Keratinocyte (primary cell): ENCODE results near the gene DIAPH3. TPM values are rescaled to one million over a fixed set of nuclear protein-coding genes. Genes with fewer than 3 reads are reported as not detected.

Experiments used
- DNase-seq: peaks from one replicate; pipeline ENCODE4 v3.0.0-alpha.2; 2011; ENCODE audit warnings: low read depth, missing footprints, low spot score
- FAIRE-seq: peaks from 2 replicates; lab custom pipeline; 2011; peaks lifted over from hg19 to GRCh38; lab: Jason Lieb, UNC
- H2AFZ ChIP-seq: 2 replicates; pipeline ENCODE4 v1.6.0; 2012; ENCODE audit warnings: low read length, control low read depth, inconsistent platforms; ENCODE audit not compliant: control insufficient read depth
- H3K27ac ChIP-seq: 2 replicates; pipeline ENCODE4 v1.5.1; 2011; ENCODE audit warnings: low read length; ENCODE audit not compliant: control insufficient read depth, insufficient read depth
- H3K27me3 ChIP-seq: 3 replicates; pipeline ENCODE4 v1.6.0; 2011; ENCODE audit warnings: low read length; ENCODE audit not compliant: control insufficient read depth, insufficient read depth; ENCODE audit errors: extremely low read depth
- H3K36me3 ChIP-seq, 2 experiments: 2 replicates in 1 of 2; 3 replicates in 1 of 2; pipeline ENCODE4 v1.5.1; 2011; ENCODE audit warnings: low read length in 2 of 2, mild to moderate bottlenecking in 1 of 2; ENCODE audit not compliant: control insufficient read depth in 2 of 2, insufficient read depth in 2 of 2; ENCODE audit errors: extremely low read depth in 1 of 2
- H3K4me1 ChIP-seq: 3 replicates; pipeline ENCODE4 v1.5.1; 2011; ENCODE audit warnings: low read length; ENCODE audit not compliant: control insufficient read depth, insufficient read depth; ENCODE audit errors: extremely low read depth
- H3K4me2 ChIP-seq: 3 replicates; pipeline ENCODE4 v1.6.0; 2011; ENCODE audit warnings: low read depth, low read length; ENCODE audit not compliant: control insufficient read depth, insufficient read depth; ENCODE audit errors: extremely low read depth
- H3K4me3 ChIP-seq, 3 experiments: fragments of 200-600 bp in 1 of 3; sonication (generic) in 1 of 3; 2 replicates in 2 of 3; 3 replicates in 1 of 3; pipeline ENCODE4 v1.5.1; 2011 to 2016; ENCODE audit warnings: low read length in 3 of 3, mild to moderate bottlenecking in 3 of 3, control low read depth in 2 of 3, inconsistent platforms in 1 of 3, low read depth in 1 of 3, mixed read lengths in 1 of 3, mixed run types in 1 of 3, moderate library complexity in 1 of 3; ENCODE audit not compliant: control insufficient read depth in 2 of 3, insufficient read depth in 2 of 3; ENCODE audit errors: extremely low read depth in 1 of 3
- H3K79me2 ChIP-seq: 2 replicates; pipeline ENCODE4 v1.6.0; 2012; ENCODE audit warnings: low read length; ENCODE audit not compliant: control insufficient read depth, insufficient read depth
- H3K9ac ChIP-seq: 3 replicates; pipeline ENCODE4 v1.6.0; 2011; ENCODE audit warnings: low read length; ENCODE audit not compliant: control insufficient read depth, insufficient read depth; ENCODE audit errors: extremely low read depth
- H3K9me1 ChIP-seq: 3 replicates; pipeline ENCODE4 v1.6.0; 2011; ENCODE audit warnings: low read length; ENCODE audit not compliant: control insufficient read depth, insufficient read depth; ENCODE audit errors: extremely low read depth
- H3K9me3 ChIP-seq: 2 replicates; pipeline ENCODE4 v1.5.1; 2012; ENCODE audit warnings: low read depth, low read length; ENCODE audit not compliant: control insufficient read depth
- H4K20me1 ChIP-seq: 3 replicates; pipeline ENCODE4 v1.6.0; 2011; ENCODE audit warnings: low read length; ENCODE audit not compliant: control insufficient read depth, insufficient read depth; ENCODE audit errors: extremely low read depth
- EZH2 ChIP-seq: IDR thresholded peaks from one replicate; pipeline ENCODE4 v1.6.1; 2012; ENCODE audit warnings: inconsistent platforms, mild to moderate bottlenecking, low read length, moderate library complexity
- dilution Hi-C: fragments of 300-500 bp; cut with MboI; formaldehyde crosslinking; loops from one replicate; pipeline ENCODE4 v1.7.0; 2020; ENCODE audit warnings: low sequenced_read_pairs; ENCODE audit not compliant: extremely low pct_ligation_motif_present
- polyA plus RNA-seq, 5 experiments: library from polyadenylated mRNA; depleted of rRNA in 3 of 5; stranded (reverse) in 3 of 5; stranded (forward) in 1 of 5; unstranded in 1 of 5; fragments of >200 nt; gene quantifications; 1 replicate in 1 of 5; 2 replicates in 3 of 5; 3 replicates in 1 of 5; pipeline versions ENCODE4 v1.2.1 to v1.2.3, GENCODE V29; 2011 to 2012; ENCODE audit warnings: missing spikeins in 2 of 5, low read depth in 1 of 5, low replicate concordance in 1 of 5
- TF ChIP-seq, protein P1 (sequence below), 3 experiments: IDR thresholded peaks in 1 of 3; conservative IDR thresholded peaks in 1 of 3; optimal IDR thresholded peaks in 1 of 3; 2 replicates in 2 of 3; 3 replicates in 1 of 3; pipeline versions ENCODE3 to v1.5.1; 2011; ENCODE audit warnings: low read length in 3 of 3, mild to moderate bottlenecking in 3 of 3, moderate library complexity in 2 of 3, control low read depth in 1 of 3, inconsistent platforms in 1 of 3; ENCODE audit not compliant: insufficient read depth in 2 of 3; ENCODE audit errors: extremely low read depth in 1 of 3

The DIAPH3 gene
- polyA plus RNA-seq, 1 donor (not counting 4 experiments of a cell fraction or from before 2014, with no cell fraction given): 9.0 TPM

DNA sequence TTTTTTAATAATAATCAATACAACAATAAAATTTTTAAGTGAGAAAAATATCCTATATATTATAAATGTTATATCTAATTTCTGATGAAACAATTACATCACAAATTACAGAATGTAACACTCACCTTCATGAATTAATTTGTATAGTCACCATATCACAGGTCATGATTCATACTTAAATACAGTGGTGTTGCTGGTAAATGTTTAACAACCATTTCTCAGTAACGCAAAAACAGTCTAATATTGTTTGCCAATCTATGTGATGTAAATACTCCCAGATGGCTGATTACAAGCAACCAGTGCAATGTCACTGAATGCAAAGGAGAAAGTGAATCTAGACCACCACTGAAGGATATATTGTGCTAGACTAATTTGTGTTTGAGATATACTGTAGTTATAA, 97.5 kb downstream of the DIAPH3 start:
- Histone ChIP-seq H3K4me1 (no peaks in the 10 kb centered on the region), H3K9ac (no peak overlapping the region), H3K27ac (no peak overlapping the region), H4K20me1 (no peaks in the 10 kb centered on the region), H3K4me3 (no peak overlapping the region), H3K36me3 (no peaks in the 10 kb centered on the region), H3K79me2 (no peaks in the 10 kb centered on the region), H3K27me3 (no peaks in the 10 kb centered on the region), H3K4me2 (no peak overlapping the region), H3K9me1 (no peaks in the 10 kb centered on the region), H2AFZ (no peak overlapping the region), H3K9me3 (no peaks in the 10 kb centered on the region)
- TF ChIP-seq EZH2: no peak
- TF ChIP-seq, protein P1, sequence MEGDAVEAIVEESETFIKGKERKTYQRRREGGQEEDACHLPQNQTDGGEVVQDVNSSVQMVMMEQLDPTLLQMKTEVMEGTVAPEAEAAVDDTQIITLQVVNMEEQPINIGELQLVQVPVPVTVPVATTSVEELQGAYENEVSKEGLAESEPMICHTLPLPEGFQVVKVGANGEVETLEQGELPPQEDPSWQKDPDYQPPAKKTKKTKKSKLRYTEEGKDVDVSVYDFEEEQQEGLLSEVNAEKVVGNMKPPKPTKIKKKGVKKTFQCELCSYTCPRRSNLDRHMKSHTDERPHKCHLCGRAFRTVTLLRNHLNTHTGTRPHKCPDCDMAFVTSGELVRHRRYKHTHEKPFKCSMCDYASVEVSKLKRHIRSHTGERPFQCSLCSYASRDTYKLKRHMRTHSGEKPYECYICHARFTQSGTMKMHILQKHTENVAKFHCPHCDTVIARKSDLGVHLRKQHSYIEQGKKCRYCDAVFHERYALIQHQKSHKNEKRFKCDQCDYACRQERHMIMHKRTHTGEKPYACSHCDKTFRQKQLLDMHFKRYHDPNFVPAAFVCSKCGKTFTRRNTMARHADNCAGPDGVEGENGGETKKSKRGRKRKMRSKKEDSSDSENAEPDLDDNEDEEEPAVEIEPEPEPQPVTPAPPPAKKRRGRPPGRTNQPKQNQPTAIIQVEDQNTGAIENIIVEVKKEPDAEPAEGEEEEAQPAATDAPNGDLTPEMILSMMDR (optimal IDR thresholded peaks at IDR 0.05 in 1 of 3, IDR thresholded peaks at IDR 0.05 in 1 of 3, conservative IDR thresholded peaks at IDR 0.05 in 1 of 3; ENCODE audit: extremely low read depth in 1 of 3, insufficient read depth in 2 of 3, low read length in 3 of 3): no peak
- FAIRE-seq (no peak), DNase-seq (no peak)
- dilution Hi-C loops: no loop called here

- no peak overlapping the region for H3K27ac ChIP-seq
- H4K20me1 ChIP-seq: no peaks in the 10 kb centered on the region
- no peaks in the 10 kb centered on the region for H3K36me3 ChIP-seq
- dilution Hi-C loops: no loop called here
- no peak overlapping the region for H3K4me2 ChIP-seq
- no peak overlapping the region for H3K9ac ChIP-seq
- no peaks in the 10 kb centered on the region for H3K79me2 ChIP-seq
- no peak overlapping the region for H3K4me3 ChIP-seq
- no peaks in the 10 kb centered on the region for H3K9me1 ChIP-seq
- TF ChIP-seq EZH2: no peak
- TF ChIP-seq, protein P1 (optimal IDR thresholded peaks at IDR 0.05 in 1 of 3, IDR thresholded peaks at IDR 0.05 in 1 of 3, conservative IDR thresholded peaks at IDR 0.05 in 1 of 3; ENCODE audit: extremely low read depth in 1 of 3, insufficient read depth in 2 of 3, low read length in 3 of 3): no peak
- DNase-seq: no peak
- no peak overlapping the region for H2AFZ ChIP-seq
- no peak for FAIRE-seq
- no peaks in the 10 kb centered on the region for H3K9me3 ChIP-seq
- no peaks in the 10 kb centered on the region for H3K4me1 ChIP-seq
- H3K27me3 ChIP-seq: no peaks in the 10 kb centered on the region
Observed at GRCh38 chr13:60062502-60062901, 101.2 kb downstream of the DIAPH3 start.
